Smooth muscle cell of the umbilical artery (primary cell): ENCODE data around the gene THG1L. TPM values are rescaled to one million over a fixed set of nuclear protein-coding genes. Genes with fewer than 3 reads are reported as not detected.

ENCODE experiments used
- total RNA-seq: library from RNA; depleted of rRNA; stranded (reverse); fragments of >200 nt; gene quantifications from 2 replicates; pipeline ENCODE4 v1.2.3, GENCODE V29; 2014

The THG1L gene
- total RNA-seq, result 15.8 and 18.7 TPM in 2 replicates

DNA sequence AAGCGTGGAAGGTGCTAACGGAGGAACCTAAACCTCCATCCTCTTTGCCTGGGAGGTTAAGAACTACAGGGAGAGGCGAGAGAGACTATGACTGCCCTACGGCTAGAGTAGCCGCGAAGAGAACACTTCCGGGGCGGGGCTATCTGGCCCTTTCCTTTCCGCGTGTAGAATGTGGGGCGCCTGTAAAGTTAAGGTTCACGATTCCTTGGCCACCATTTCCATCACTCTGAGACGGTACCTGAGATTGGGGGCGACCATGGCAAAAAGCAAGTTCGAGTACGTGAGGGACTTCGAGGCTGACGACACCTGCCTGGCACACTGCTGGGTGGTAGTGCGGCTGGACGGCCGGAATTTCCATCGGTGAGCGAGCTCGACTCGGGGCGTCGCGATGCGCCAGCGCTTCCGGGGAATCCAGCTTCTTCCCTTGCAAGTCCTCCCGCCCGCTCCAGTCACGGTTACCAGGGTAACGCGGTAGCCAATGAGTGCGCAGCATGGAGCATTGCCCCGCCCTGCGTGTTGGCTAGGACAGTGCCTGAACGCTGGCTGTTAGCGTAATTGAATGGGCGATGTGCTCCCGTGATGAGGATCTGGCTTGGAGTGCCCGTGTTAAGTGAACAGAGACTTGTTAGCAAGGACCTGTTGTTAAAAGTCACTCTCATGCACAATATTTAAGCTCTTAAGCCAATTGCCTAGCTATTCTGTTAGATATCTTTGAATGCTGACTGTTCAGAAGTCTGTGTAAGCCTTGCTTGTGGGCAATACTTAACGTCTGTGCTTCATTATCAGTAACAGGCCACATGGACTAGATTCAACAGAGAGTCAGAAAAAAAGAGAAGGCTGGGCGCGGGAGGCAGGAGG is at the start of gene THG1L:
Gene THG1L, plus strand, starts transcription at position 149 of the 858 bp plus-strand sequence. Its CDS starts 21 bp downstream, at position 170.

DNA sequence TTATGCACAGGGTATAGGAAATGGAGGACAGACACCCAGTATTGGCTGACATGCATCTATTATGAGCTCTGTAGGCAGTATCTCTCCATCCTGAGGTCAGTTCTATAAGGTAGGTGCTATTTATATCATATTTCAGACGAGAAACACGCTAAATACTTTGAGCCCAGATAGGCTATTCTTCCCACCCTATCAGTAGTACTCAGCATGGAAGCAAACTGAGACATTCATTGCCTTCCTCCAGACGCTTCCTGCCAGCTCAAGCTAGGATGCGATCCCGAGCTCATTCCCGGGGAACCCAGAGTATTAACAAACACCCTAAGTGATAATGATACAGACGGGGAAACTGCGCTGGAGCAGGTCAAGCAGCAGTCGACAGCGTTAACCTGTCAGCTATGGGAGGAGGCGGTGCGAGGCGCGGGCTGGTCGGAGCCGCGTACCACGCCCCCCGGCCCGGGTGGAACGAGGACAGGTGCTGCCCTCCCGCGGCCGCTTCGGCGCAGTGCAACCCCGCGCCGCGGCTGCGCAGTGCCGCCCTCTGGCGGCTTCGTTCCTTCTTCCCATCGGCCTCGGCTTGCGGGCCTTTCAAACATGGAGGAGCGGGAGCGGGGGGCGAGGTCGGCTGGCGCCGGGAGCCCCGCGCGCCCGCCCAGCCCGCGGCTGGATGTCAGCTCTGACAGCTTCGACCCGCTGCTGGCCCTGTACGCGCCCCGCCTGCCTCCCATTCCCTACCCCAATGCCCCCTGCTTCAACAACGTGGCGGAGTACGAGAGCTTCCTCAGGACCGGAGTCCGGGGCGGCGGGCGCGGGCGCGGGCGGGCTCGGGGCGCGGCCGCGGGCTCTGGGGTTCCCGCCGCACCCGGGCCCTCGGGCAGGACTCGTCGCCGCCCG is 12.2 kb downstream of the THG1L start, which contains the start of gene LSM11:
Gene LSM11, plus strand, starts transcription at position 550 of the 888 bp plus-strand sequence. Its CDS starts 39 bp downstream, at position 589.

Other genes starting within 250 kb of the THG1L start
- 150 and 579 TPM in 2 replicates for gene ADAM19, start 155.6 kb upstream of the THG1L start, total RNA-seq
- gene SOX30, start 79.0 kb upstream of the THG1L start, total RNA-seq, result 0.18 TPM in 1 of 2 replicates, not detected in the other
- not detected in 2 replicates for gene C5orf52, start 59.9 kb upstream of the THG1L start, total RNA-seq
- gene LSM11, start 12.3 kb downstream of the THG1L start, total RNA-seq, result 6.1 and 8.6 TPM in 2 replicates
- 152 and 184 TPM in 2 replicates for gene CLINT1, start 127.7 kb downstream of the THG1L start, total RNA-seq